CD4-positive, alpha-beta T cell treated with Interleukin-2 at 100 ng/mL for 4 hours (primary cell): ENCODE results near the gene STX16.
A peak's percentile ranks its signal among the peaks of the same experiment; 100 is the strongest.
"Not testable (repeated sequence)": the region's sequence is repeated elsewhere in the genome, so short reads cannot be mapped to it uniquely, and the experiment has no call there.

Experiments
- DNase-seq: peaks from one replicate; pipeline ENCODE4 v3.0.0-alpha.2; 2020; ENCODE audit warnings: low spot score

Gene STX16

DNA sequence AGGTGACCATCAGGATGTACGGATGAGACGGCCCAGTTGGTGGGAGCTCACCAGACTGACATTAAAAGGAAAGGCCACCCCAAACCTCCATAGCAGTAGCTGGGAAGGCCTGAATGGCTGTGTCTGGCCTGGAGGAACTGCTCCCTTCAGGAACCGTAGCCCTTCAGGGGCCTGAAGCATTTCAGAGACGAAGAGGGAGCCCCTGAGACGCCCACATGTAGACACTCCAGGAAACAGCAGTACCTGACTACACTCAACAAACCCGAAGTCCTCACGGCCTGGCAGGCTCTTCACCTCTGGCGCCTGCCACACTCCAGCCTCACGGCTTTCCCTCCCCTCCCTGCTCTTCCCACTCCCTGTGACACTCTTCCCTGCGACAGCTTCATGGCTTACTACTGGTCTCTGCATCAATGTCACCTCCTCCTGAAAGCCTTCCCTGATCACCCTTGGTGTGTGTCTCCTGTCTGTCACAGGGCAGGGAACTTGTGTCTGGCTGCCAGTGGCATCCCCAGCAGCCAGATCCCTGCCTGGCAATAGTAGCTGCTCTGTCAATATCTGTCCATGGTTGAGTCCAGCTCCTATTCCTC lies 14.6 kb upstream of the STX16 start:
- no peak for DNase-seq

DNA sequence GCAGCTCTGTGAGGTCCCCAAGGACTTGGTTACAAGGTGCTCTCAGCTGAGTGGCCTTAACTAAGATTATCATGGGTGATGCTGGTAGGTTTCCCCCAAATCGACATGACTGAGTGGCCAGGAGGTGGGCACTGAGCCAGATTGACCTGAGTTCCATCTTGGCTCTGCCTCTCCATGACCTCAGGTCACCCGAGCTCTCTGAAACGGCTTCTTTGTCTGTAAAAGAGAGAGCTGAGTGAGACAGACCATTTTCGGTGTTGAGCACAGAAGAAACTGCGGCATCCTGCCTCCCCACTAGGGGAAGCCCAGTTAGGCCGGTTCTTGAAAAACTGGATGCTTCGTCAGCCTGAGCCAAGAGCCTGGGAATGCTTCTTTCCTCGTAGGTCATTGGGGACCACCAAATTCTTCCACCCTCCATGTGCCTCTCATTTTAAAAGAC lies 14.1 kb upstream of the STX16 start:
- no peak for DNase-seq

DNA sequence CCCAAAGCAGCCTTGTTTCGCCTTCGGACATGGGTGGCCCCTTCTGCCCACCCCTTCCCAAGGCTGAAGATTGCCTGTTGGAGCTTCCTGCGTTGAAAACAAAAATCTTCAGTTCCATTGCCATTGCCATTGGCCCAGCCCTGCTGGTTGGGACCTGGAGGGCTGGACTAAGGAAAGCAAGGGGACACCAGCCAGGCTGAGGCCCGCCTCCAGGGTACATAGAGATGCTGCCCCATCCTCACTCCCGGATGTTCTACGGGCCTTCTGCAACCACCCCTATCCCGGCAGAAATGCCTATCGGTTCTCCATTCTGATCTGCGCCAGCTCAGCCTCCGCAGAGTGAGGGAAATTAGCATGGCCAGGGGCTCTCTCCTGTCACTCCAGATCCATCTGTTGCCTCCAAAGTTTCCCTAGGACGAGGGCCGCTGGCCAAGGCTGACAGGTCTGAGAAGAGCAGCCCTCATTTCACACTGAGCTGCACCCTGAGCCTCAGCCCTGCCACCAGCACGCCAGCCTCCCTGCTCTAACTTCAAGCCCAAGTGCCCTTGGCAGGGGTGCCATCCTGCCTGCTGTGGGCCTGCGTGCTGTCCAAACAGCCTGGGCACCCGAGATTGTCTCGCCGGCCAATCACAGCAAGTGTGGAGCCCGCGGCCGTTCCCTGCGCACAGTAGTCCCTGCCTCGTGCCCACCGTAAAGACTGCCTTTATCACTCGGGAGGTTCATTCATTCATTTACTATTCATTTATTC lies 13.4 kb upstream of the STX16 start:
- DNase-seq, result no peak

DNA sequence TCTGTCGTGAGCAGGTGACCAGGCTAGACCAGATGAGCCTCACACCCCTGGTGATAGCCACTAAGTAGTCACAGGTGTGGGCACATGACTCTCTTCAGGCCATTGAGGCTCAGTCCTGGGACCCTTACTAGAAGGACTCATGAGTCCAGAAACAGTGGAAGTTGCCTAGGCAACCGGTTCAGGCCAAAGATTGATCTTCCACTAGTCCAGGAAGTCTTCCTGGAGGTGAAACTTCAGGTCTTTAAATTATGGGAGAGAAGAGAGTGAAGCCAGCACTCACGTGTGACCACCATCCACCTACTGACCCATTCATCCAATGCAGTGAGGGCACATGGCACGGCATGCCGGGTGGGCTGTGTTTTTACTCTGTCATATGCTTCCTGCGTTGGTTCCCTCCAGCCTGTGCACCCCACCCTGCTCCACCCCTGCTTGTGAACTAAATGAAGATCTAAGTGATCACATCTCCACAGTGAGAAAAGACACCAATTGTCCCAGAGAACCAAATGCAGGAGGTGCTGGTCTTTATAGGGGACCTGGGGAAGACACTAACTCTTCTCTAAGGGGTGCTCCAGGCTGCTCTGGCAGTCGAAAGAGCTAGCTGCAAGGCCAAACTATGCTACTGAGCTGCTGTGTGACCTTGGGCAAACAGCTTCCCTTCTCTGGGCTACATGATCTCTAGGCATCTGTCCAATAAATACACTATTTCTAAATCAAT lies 12.5 kb upstream of the STX16 start:
- no peak for DNase-seq

DNA sequence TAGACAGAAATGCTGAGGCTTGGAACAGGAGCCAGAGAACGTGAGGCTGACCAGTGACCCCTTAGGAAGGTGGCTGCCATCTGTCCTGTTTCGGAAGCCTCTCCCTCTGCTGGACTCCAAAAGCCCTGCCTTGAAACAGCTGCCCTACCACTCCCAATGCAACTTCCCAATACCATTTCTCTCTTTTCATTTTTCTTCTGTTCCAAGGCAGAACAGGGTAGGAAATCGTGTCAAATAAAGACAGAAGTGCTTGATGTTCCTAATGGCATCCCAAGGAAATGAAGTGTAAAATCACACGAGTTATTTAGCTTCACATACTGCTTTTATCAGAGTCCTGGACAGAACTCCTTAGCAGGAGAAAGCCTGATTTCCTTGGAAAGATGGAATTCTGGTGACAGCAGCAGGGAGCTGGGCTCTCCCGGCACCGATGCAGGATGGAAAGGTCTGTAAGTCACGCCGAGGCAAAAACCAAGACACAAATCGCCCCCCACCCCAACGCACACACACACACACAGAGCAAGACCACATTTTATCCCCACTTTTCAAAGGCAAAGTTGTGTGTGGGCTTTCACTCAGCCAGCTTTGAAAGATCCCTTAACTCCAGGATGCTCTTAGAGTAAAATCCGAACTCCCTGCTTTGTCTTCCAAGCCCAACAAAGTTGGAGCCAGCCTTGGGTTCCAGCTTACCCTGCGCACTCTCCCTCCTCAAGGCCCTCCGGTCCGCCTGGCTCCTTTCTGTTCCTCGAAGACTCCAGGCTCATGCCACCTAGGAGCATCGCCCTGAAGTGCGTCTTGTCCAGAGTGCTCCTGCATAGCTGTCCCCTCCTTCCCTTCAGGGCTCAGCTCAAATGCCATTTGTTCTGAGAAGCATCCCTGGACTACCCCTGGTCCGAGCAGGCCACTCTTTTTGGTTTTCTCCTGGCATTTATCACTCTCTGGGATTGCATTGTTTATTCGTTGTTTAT lies 11.6 kb upstream of the STX16 start:
- DNase-seq, result no peak

DNA sequence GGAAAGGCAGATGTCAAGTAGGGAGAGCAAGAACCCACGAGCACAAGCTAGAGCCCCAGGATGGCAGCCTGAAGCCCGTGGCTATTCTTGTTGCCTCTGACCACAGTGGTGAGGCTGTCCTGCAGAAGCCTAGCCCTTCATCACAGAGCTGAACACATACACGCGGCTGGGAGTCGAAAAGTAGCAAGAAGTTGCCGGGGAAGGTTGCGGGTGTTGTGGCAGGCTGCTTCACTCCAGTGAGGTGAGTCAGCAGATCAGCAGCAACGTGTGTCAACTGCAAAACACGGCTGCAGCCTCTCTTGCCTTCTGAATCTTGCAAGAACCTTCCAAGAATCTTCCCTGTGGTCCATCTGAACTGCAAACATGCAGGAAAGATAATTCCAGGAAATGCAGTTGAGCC lies 10.6 kb upstream of the STX16 start:
- DNase-seq, result no peak

DNA sequence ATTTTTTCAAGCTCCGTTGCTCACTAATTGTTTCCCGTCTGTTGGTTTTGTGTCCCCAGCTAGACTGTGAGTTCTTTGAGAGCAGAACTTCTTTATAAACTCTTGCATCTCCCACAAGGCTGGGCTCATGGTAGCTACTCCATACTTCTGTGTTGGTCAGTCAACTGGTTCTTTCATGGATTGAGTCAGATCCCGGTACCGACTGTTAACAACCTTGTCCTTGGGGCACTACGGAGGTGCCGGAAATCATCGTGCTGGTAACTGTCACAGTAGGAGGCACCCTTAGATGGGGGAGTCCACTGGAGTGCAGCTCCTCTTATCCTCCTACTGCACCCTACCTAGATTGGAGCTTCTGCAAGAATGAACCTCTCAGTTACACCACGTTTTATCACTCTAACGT lies 8.6 kb upstream of the STX16 start:
- DNase-seq, result no peak

DNA sequence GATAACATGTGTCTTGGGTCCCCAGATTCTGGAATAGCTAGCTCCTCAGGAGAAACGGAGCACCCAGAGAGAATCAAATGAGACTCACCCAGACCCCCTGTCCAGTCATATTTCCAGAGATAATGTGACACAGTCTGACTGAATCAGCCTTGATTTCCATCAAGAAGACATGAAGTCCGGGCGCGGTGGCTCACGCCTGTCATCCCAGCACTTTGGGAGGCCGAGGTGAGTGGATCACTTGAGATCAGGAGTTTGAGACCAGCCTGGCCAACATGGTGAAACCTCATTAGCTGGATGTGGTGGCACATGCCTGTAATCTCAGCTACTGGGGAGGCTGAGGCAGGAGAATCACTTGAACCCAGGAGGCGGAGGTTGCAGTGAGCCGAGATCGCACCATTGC lies 8.2 kb upstream of the STX16 start:
- not testable (repeated sequence) for DNase-seq

DNA sequence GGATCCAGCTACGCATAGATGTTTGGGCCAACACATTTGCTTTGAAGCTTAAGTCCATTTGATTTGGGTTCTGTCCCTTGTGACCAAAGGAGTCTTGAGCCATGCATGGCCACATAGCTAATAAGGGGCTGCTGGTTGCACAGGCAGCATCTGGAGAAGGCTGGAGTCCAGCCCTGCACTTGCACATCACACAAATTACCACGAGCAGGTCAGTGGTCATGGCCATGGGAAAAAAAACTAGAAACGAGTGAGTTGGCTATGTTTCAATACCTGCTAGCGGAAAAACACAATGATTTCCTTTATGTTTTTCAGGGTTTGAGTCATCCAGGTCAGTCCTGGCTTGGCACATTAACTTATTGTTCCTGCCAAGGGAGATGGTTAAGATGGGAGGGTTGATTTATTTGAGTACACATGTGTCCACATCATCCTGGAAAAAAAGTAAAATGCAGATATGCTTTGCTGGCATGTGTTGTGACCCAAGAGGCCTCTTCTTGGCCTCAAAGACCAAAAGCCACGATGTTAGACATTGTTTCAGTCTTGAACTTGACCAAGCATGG lies 5.6 kb upstream of the STX16 start:
- no peak for DNase-seq

DNA sequence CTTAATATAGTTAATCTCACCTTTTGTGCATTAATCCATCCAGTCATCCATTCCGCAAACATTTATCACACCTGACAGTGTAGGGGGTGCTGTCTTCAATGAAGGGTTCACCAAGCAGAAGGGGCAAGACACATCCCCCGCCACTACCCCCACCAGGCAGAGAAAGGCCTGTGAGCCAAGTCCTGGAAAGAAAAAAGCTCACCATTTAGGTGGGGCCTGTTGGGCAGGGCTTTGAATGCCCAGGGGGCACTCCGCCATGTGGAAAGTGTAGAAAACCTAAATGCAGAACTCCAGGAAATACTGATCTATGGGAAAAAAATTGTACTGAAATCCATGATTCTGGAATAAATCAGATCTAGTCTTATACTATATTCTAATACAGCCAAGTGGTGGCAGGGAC lies 4.8 kb upstream of the STX16 start:
- DNase-seq, result no peak

DNA sequence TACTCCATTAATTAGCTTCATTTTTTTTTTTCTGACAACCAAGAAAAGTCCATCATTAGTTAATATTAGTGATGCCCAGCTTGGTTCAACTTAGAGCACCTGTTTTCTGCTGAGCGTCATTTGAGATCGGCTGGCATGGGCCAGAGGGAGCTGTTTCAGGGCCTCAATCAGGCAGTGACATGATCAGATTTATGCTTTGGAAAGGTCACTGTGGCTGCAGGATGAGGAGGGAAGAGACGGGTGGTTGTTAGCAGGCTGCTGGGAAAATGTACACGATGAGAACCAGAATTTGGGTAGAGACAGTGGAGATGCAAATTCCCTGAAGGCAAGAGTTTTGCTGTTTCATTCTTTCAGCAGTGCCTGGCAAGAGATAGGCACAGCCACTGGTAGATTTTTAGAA lies 4.4 kb upstream of the STX16 start:
- no peak for DNase-seq

DNA sequence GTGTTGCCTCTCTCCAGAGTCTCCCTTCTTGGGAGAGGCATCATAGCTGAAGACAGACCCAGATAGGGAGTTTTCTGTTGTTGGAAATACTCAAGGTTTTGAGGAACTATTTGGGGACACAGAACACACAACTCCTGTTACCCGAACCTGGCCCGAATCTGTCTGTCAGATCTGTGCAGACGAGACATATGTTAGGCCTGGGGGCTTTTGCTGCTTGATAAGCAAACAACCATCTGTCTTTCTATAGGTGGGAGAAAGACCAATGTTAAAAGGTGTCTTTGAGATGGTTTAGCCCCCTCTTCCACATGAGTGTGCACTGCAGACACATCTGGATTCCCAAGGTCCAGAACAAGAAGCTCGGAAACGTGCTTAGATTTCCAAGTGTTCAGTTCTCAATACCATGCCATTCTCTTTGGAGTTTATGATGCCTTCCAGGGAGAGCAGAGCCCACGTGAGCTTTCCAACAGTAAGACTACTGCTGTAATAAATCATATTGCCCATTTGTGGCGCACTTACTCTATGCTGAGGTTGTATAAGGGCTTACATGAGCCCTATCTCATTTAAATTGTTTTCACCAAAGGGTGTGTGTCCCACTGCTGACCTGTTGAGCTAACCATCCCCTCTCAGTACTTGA lies 3.8 kb upstream of the STX16 start:
- peak; percentile 21 for DNase-seq

DNA sequence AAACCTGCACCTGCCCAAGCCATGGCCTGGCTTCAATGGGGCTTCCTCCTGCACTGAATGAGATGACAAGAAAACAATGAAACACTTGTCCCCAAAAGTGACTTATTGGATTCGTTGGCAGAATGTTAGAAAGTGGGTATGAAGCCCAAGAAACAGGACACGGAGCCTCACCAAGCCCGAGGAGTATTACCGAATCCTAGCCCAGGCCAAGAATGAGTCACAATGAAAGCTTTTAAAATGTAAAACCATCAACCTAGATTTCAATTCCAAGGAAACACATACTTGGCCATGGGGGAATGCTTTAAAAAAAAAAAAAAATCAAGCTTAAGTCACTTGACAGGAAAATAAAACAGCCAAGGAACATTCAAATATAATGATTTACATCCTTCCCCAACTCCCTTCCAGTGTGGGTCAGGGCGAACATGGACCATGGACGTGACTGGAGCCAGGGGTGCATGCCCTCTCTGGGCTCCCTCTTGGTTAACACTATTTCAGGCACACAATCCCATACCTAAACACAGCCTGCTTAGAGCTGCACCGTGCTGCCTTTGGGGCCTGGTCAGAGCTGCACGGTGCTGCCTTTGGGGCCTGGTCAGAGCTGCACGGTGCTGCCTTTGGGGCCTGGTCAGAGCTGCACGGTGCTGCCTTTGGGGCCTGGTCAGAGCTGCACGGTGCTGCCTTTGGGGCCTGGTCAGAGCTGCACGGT lies 3.1 kb upstream of the STX16 start:
- DNase-seq, result no peak

DNA sequence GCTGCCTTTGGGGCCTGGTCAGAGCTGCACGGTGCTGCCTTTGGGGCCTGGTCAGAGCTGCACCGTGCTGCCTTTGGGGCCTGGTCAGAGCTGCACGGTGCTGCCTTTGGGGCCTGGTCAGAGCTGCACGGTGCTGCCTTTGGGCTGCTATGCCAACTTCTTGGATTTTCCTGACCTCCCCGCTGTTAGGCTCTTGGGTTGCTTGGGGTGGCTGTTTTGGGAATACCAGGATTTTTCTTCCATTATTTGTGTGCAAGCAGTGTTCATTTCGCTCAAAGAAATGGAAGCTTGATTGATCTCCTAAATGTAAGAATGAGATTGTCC lies 2.6 kb upstream of the STX16 start:
- not testable (repeated sequence) for DNase-seq

DNA sequence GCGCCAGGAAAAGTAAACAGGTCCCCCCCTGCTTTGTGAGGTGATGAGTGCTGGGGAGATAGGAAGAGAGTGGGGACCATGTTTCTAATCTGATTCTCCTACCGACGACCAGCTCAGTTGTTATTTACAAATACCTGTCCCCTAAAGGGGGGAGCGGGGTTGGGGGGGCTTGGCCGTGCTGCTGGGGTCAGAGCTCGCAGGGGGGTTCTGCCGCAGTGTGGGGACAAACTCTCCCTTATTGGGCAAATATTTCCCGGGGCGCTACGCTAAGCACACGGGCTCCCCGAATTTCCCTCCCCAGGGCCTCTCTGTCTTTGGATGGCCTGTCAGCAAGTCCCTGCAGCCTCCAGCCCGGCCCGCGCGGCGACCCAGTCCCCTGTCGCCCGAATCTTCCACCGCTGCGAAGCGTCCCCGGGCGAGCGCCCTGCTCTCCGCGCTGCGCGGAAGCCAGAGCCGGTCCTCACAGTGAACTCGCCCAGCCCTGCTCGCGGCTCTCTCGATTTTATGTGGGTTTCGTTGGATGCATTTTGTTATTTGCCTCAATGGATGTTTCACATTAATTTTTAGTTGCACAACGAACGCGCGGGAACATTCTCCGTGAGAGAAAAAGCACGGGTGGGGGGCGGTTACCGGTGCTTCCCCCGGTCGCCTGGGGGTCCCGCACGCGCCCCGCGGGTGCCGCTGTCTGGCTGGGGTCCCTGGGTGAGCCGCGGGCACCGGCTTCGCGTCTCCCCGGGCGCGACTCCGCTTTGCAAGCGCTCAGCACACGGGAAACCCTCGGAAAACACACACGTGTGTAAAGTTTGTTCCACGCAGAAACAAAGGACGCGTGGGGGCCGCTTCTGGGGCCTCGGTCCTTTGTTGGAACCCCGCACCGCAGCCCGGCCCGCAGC lies 1.5 kb upstream of the STX16 start:
- peak; percentile 21 for DNase-seq

DNA sequence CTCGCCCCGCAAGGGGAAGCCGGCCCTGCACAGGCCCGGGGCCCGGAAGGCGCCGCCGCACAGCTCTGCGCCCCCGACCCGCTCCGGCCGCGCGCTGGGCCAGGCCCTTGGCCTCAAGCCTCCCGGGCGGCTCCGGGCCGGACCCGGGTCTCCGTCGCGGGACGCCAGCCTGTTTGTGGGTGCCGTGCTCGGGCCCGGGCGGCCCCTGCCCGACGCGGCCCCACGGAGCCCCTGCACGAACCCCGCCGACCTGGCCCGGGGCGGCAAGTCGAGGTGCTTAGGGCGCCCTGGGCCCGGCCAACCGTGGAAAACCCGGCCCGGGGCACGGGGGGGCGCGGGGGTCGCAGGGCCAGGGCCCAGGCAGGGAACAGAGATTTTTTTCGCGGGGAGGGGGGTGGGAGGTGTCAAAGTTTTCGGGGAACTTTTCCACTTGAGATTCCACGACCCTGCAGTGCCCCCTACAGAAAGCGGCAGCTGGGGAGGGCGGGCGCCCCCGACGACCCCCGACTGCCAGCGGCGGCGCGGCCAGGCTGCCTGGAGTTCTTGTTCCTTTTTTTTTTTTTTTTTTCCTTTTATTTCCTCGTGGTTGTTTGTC lies 805 bp upstream of the STX16 start:
- DNase-seq, result peak; percentile 15

DNA sequence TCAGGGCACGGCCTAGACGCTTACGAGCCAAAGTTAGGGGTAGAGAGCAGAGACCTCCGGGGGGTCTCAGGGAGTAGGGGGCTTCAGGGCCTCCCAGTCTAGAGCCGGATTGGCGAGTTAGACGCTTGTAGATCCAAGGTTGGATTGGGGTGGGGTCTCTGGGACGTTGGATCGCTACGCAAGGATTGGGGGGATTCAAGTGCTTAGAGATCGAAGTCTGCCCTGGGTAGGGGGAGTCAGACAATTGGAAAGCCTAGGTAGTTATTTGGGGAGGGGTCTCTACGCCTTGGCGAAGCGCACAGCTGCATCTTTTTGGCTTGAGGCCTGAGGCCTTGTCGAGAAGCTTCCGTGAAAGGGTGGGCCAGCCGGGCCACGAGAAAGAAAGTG lies 469 bp downstream of the STX16 start:
- DNase-seq, result no peak

DNA sequence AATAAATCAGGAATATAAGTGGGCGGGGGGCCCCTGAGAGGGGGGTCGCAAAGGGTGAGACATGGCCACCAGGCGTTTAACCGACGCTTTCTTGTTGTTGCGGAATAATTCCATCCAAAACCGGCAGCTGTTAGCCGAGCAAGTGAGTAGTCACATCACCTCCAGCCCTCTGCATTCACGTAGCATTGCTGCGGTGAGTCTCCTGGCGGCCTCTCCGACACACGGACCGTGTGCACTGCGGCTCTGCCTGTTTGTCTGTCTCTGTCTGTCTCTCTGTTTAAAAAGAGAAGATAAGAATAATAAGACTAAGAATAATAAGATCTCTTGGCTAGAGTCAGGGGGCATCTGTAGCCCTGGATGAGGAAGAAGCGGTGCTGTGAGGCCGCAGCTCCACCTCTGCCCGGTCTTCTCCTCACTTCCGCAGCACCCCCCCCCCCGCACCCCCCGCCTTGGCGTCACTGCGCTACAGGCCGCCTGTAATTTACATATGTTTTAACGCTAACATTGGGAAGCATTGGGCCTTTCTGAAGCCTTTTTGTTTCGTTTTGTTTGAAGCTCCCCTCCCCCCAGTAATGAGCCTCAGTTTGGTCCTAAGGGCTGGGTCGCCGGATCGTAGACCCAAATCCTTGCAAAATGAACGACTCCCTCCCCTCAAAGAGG lies 993 bp downstream of the STX16 start:
- DNase-seq, result peak; percentile 80
